ENCODE data around the gene FGD6. TPM values are rescaled to one million over a fixed set of nuclear protein-coding genes. Genes with fewer than 3 reads are reported as not detected.
A peak's percentile ranks its signal among the peaks of the same experiment; 100 is the strongest.

FGD6 gene
- total and polyA plus RNA-seq, 2 donors (not counting 1 experiment from before 2014, with no cell fraction given): 1.2 to 8.4 TPM

DNA sequence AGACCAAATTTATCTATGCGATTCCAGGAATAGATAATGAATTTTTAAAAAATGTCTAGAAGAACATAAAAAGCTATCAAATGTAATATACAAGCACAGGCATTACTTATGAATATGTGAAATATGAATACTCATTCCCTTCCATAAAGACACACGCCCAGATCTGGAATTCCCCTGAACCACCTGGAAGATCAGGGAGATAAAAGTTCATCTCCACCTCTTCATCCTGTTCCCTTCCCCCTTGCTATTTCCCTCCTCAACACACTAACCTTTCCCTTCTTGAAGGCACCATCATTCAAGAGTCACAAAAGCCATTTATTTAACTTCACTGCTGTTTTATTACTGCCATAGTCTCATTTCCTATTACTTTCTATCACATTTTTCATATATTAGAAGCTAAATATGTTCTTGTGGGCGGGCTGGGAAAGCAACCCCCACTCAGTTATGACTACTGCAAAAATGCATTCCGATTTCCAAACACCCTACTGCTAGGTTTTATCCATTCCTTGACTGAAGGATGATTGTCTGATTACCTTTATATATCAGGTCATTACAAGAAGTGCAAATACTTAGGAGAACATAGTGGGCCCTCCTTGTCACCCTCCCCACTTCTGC lies 16.1 kb downstream of the FGD6 start:
- H3K4me1 Mint-ChIP-seq: peaks cover 53% of the 10 kb centered on the region
- POLR2A ChIA-PET: no interaction called here
- H3K4me1 ChIP-seq (ENCODE audit: control insufficient read depth in 2 of 2, insufficient read depth in 2 of 2, low read length in 2 of 2): peaks cover 4 to 13% of the 10 kb centered on the region in 2 donors

More for the DNA sequence above, 16.1 kb downstream of the FGD6 start:
- no peak overlapping the region for H3K4me2 ChIP-seq (replicated peaks; ENCODE audit: low read depth, low read length, poor library complexity, severe bottlenecking)
- no peaks in the 10 kb centered on the region for H3K9me3 Mint-ChIP-seq (ENCODE audit: insufficient read depth)
- no peak for ATAC-seq (ENCODE audit: low read depth)
- H3K4me3 Mint-ChIP-seq: peak overlapping the region; percentile 40
- intact Hi-C loops (cut with micrococcal nuclease): no loop called here
- no peaks in the 10 kb centered on the region for H3K79me2 ChIP-seq (ENCODE audit: control insufficient read depth, insufficient read depth, low read length)
- 78% methylated on average over 1 of the region's 4 CpGs for WGBS (ENCODE audit: insufficient coverage)
- no peak overlapping the region for H3K27ac ChIP-seq (ENCODE audit: low read length in 2 of 2)
- H3K27me3 Mint-ChIP-seq: no peaks in the 10 kb centered on the region
- H2AFZ ChIP-seq (ENCODE audit: insufficient read depth, low read depth, low read length, poor library complexity, severe bottlenecking): no peak overlapping the region
- H3K9me3 ChIP-seq (ENCODE audit: control extremely low read depth in 1 of 3, control insufficient read depth in 2 of 3, insufficient read depth in 1 of 3, low read length in 2 of 3): no peaks in the 10 kb centered on the region
- TF ChIP-seq, protein P1, sequence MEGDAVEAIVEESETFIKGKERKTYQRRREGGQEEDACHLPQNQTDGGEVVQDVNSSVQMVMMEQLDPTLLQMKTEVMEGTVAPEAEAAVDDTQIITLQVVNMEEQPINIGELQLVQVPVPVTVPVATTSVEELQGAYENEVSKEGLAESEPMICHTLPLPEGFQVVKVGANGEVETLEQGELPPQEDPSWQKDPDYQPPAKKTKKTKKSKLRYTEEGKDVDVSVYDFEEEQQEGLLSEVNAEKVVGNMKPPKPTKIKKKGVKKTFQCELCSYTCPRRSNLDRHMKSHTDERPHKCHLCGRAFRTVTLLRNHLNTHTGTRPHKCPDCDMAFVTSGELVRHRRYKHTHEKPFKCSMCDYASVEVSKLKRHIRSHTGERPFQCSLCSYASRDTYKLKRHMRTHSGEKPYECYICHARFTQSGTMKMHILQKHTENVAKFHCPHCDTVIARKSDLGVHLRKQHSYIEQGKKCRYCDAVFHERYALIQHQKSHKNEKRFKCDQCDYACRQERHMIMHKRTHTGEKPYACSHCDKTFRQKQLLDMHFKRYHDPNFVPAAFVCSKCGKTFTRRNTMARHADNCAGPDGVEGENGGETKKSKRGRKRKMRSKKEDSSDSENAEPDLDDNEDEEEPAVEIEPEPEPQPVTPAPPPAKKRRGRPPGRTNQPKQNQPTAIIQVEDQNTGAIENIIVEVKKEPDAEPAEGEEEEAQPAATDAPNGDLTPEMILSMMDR (IDR thresholded peaks at IDR 0.05): no peak
- no peak for TF ChIP-seq EZH2 (IDR thresholded peaks at IDR 0.05; ENCODE audit: borderline replicate concordance, insufficient read depth, low read depth, low read length, poor library complexity, severe bottlenecking)
- H3K27ac Mint-ChIP-seq: peak overlapping the region; percentile 62
- H4K20me1 ChIP-seq (ENCODE audit: control insufficient read depth, insufficient read depth, low read length, poor library complexity, severe bottlenecking): no peaks in the 10 kb centered on the region
- no peaks in the 10 kb centered on the region for H3K27me3 ChIP-seq (replicated peaks in 1 of 4; ENCODE audit: control extremely low read depth in 1 of 4, control insufficient read depth in 3 of 4, insufficient read depth in 4 of 4, low read length in 3 of 4)
- no peak overlapping the region for H3K9ac ChIP-seq (ENCODE audit: low read length)
- no peaks in the 10 kb centered on the region for H3K36me3 ChIP-seq (replicated peaks in 1 of 2; ENCODE audit: control extremely low read depth in 1 of 2, control insufficient read depth in 1 of 2, extremely low read depth in 1 of 2, insufficient read depth in 2 of 2, low read length in 1 of 2)
- no peak for DNase-seq
- H3K4me3 ChIP-seq (ENCODE audit: control extremely low read depth in 1 of 5, extremely low read depth in 1 of 5, insufficient read depth in 1 of 5, low read depth in 2 of 5, low read length in 4 of 5): no peak overlapping the region
- CTCF ChIA-PET: interaction anchor here (0.7 to 2.2 kb wide), 2 partner anchors 14 to 347 kb away, joined by 3 to 7 read pairs; no protein-coding TSS in a partner anchor
